ENCODE measurements around the gene CBARP. TPM values are rescaled to one million over a fixed set of nuclear protein-coding genes. Genes with fewer than 3 reads are reported as not detected.

CBARP gene
- total RNA-seq, 1 experiment from 2014 or later: 1.9 TPM

DNA sequence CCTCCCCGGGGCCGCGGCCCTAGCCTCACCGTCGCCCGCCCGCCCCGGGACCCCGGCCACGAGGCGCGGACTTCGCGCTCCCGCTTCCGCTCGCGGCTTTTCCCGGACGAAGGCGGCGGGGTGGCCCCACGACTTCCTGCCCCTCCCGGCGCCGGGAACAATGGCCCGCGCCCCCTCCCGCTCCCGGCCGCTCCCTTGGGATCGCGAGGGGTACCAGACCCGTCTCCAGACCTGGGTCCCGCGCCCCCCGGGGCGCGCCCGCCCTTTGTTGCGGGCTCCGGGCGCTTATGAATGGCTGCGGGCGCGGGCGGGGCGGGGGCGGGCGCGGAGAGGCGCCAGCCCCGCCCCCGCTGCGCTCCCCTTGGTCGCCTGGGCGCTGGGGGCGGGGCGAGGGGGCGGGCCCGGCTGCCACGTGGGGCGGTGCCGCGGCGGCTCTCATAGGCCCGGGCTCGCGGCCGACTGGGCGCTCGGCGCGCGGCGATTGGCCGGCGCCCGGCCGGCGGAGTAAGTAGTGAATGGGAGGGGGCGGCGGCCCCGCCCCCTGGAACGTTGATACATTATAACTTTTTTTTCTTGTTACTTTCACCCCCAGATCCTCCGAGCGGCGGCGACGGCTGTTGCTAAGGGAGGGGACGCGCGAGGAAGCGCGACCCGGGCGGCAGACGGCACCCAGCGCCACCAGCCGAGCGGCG, 11.6 kb upstream of the CBARP start:
- Histone ChIP-seq H3K27me3 (ENCODE audit: insufficient read depth, low read depth) (no peaks in the 10 kb centered on the region), H3K36me3 (ENCODE audit: low read depth) (peaks cover 2% of the 10 kb centered on the region; the same call in 1 of the 2 replicates), H3K4me3 (peak overlapping the region; percentile 61; the same call in 1 of the 2 replicates), H3K4me1 (replicated peaks; ENCODE audit: insufficient read depth) (peaks cover 22% of the 10 kb centered on the region), H3F3A (ENCODE audit: insufficient read depth, low read depth) (peaks cover 26% of the 10 kb centered on the region), H4K20me1 (ENCODE audit: insufficient read depth) (0 out of 2 replicates have a peak, but pooled peaks cover 5% of the 10 kb centered on the region), H3K27ac (peak overlapping the region; percentile 84), H2AFZ (no peak overlapping the region), H3K79me2 (ENCODE audit: low read depth) (peaks cover 32% of the 10 kb centered on the region), H3K9me2 (ENCODE audit: insufficient read depth) (no peaks in the 10 kb centered on the region), H3K9me3 (ENCODE audit: insufficient read depth, low read depth) (no peaks in the 10 kb centered on the region), H3K4me2 (peak overlapping the region; percentile 47; the same call in 1 of the 2 replicates)
- intact Hi-C loops (cut with micrococcal nuclease; ENCODE audit: unreplicated experiment): loop anchor here (5.0 kb wide), 1 partner anchor 67 kb away; no protein-coding TSS in a partner anchor
- ChIA-PET POLR2A (ENCODE audit: unreplicated experiment) (no interaction called here), CTCF (no interaction called here)
- no TSS peak for BruUV-seq (replicated peaks)
- peak; percentile 70 to 90 for DNase-seq
- TF ChIP-seq, protein P1, sequence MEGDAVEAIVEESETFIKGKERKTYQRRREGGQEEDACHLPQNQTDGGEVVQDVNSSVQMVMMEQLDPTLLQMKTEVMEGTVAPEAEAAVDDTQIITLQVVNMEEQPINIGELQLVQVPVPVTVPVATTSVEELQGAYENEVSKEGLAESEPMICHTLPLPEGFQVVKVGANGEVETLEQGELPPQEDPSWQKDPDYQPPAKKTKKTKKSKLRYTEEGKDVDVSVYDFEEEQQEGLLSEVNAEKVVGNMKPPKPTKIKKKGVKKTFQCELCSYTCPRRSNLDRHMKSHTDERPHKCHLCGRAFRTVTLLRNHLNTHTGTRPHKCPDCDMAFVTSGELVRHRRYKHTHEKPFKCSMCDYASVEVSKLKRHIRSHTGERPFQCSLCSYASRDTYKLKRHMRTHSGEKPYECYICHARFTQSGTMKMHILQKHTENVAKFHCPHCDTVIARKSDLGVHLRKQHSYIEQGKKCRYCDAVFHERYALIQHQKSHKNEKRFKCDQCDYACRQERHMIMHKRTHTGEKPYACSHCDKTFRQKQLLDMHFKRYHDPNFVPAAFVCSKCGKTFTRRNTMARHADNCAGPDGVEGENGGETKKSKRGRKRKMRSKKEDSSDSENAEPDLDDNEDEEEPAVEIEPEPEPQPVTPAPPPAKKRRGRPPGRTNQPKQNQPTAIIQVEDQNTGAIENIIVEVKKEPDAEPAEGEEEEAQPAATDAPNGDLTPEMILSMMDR (conservative IDR thresholded peaks at IDR 0.05): no peak
- no peak for TF ChIP-seq EZH2 (IDR thresholded peaks at IDR 0.05; ENCODE audit: low read depth)

DNA sequence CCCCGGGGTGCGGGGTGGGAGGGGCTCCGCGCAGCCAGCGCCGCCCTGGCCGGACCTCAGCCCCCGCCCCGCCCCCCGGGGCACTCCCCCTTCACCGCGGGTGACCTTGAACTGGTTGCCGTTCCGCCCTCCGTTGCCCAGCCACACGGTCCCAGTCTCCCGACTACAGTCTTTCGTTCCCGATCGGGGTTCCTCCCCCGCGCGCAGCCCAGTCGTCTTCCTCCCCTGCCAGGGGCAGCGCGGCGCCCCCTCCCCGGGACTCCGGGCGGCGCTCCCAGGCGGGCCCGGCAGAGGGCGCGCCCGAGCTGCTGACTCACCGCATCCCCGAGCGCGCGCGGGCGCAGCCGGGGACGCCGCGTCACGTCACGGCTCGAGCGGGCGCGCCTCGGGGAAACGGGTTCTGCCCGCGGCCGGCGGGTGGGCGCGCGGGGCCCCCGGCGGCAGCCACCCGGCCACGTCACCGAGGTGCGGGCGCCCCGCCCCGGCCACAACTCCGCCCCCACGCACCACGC, 11.0 kb upstream of the CBARP start:
- Histone ChIP-seq H3K27me3 (ENCODE audit: insufficient read depth, low read depth) (no peaks in the 10 kb centered on the region), H3K27ac (peak overlapping the region; percentile 84), H2AFZ (0 out of 2 replicates have a peak overlapping the region, but pooled peaks have one; percentile 69), H3K4me3 (peak overlapping the region; percentile 75; the same call in 1 of the 2 replicates), H4K20me1 (ENCODE audit: insufficient read depth) (0 out of 2 replicates have a peak, but pooled peaks cover 5% of the 10 kb centered on the region), H3K9me3 (ENCODE audit: insufficient read depth, low read depth) (no peaks in the 10 kb centered on the region), H3F3A (ENCODE audit: insufficient read depth, low read depth) (peaks cover 22% of the 10 kb centered on the region), H3K4me2 (peak overlapping the region; percentile 57; the same call in 1 of the 2 replicates), H3K4me1 (replicated peaks; ENCODE audit: insufficient read depth) (peaks cover 21% of the 10 kb centered on the region), H3K36me3 (ENCODE audit: low read depth) (no peaks in the 10 kb centered on the region), H3K9me2 (ENCODE audit: insufficient read depth) (no peaks in the 10 kb centered on the region), H3K79me2 (ENCODE audit: low read depth) (peaks cover 26% of the 10 kb centered on the region)
- TF ChIP-seq EZH2 (IDR thresholded peaks at IDR 0.05; ENCODE audit: low read depth): no peak
- TF ChIP-seq, protein P1 (conservative IDR thresholded peaks at IDR 0.05): peak; percentile 73
- CTCF ChIA-PET: no interaction called here
- BruUV-seq (replicated peaks): TSS peak; percentile 59
- intact Hi-C loops (cut with micrococcal nuclease; ENCODE audit: unreplicated experiment): loop anchor here (5.0 kb wide), 1 partner anchor 67 kb away; no protein-coding TSS in a partner anchor
- POLR2A ChIA-PET (ENCODE audit: unreplicated experiment): no interaction called here
- peak in 1 of 2 experiments; percentile 52 for DNase-seq

- H3K4me3 ChIP-seq: peak within 1 kb of the TSS; percentile 75
- H3K4me1 ChIP-seq (replicated peaks; ENCODE audit: insufficient read depth): peaks cover 20% of the 10 kb centered on the region; the same call in 1 of the 2 replicates
- no TSS peak for BruUV-seq (replicated peaks)
- ChIA-PET POLR2A (ENCODE audit: unreplicated experiment) (no interaction called here), CTCF (no interaction called here)
- no peaks in the 10 kb centered on the region for H3K27me3 ChIP-seq (ENCODE audit: insufficient read depth, low read depth)
- H3K4me2 ChIP-seq: peak within 1 kb of the TSS; percentile 59
- no peaks in the 10 kb centered on the region for H3K36me3 ChIP-seq (ENCODE audit: low read depth)
- no peaks in the 10 kb centered on the region for H3K9me2 ChIP-seq (ENCODE audit: insufficient read depth)
- DNase-seq: peak; percentile 77 to 78
- intact Hi-C loops (cut with micrococcal nuclease; ENCODE audit: unreplicated experiment): loop anchor here (5.0 kb wide), 1 partner anchor 66 kb away; no protein-coding TSS in a partner anchor
- TF ChIP-seq, protein P1 (conservative IDR thresholded peaks at IDR 0.05): no peak; the same call in 1 of the 2 replicates
- TF ChIP-seq EZH2 (IDR thresholded peaks at IDR 0.05; ENCODE audit: low read depth): no peak
- peak within 1 kb of the TSS; percentile 84 for H3K27ac ChIP-seq
- no peaks in the 10 kb centered on the region for H3K9me3 ChIP-seq (ENCODE audit: insufficient read depth, low read depth)
- H3F3A ChIP-seq (ENCODE audit: insufficient read depth, low read depth): peaks cover 24% of the 10 kb centered on the region
- H4K20me1 ChIP-seq (ENCODE audit: insufficient read depth): no peaks in the 10 kb centered on the region
- peaks cover 20% of the 10 kb centered on the region for H3K79me2 ChIP-seq (ENCODE audit: low read depth)
- 0 out of 2 replicates have a peak within 1 kb of the TSS, but pooled peaks have one; percentile 69 for H2AFZ ChIP-seq
Observed at GRCh38 chr19:1248139-1248785, 10.5 kb upstream of the CBARP start, which contains the start of gene MIDN. TSS of gene MIDN (plus strand) at chr19:1248583. CDS start at chr19:1250297, 1,714 bp downstream.

All from PC-9 (cell line).